ENCODE results near the gene DGCR8.

The DGCR8 gene

GRCh38 chr22:20133930-20134549 is 54.0 kb downstream of the DGCR8 start:
- H3K27ac ChIP-seq, result no peak overlapping the region
- TF ChIP-seq, protein P1, sequence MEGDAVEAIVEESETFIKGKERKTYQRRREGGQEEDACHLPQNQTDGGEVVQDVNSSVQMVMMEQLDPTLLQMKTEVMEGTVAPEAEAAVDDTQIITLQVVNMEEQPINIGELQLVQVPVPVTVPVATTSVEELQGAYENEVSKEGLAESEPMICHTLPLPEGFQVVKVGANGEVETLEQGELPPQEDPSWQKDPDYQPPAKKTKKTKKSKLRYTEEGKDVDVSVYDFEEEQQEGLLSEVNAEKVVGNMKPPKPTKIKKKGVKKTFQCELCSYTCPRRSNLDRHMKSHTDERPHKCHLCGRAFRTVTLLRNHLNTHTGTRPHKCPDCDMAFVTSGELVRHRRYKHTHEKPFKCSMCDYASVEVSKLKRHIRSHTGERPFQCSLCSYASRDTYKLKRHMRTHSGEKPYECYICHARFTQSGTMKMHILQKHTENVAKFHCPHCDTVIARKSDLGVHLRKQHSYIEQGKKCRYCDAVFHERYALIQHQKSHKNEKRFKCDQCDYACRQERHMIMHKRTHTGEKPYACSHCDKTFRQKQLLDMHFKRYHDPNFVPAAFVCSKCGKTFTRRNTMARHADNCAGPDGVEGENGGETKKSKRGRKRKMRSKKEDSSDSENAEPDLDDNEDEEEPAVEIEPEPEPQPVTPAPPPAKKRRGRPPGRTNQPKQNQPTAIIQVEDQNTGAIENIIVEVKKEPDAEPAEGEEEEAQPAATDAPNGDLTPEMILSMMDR (IDR thresholded peaks at IDR 0.05), result no peak
- no peak for TF ChIP-seq ZFX (IDR thresholded peaks at IDR 0.05; ENCODE audit: borderline replicate concordance)

GRCh38 chr22:20135265-20135664 is 55.2 kb downstream of the DGCR8 start:
- H3K27ac ChIP-seq, result no peak overlapping the region
- TF ChIP-seq, protein P1 (IDR thresholded peaks at IDR 0.05), result no peak
- TF ChIP-seq ZFX (IDR thresholded peaks at IDR 0.05; ENCODE audit: borderline replicate concordance), result no peak

- H3K27ac ChIP-seq, result no peak overlapping the region
- no peak for TF ChIP-seq ZFX (IDR thresholded peaks at IDR 0.05; ENCODE audit: borderline replicate concordance)
- TF ChIP-seq, protein P1 (IDR thresholded peaks at IDR 0.05), result no peak
Measured at GRCh38 chr22:20135806-20136602, 56.0 kb downstream of the DGCR8 start.

- no peak overlapping the region for H3K27ac ChIP-seq
Measured at GRCh38 chr22:20136603-20136873, 56.5 kb downstream of the DGCR8 start.

GRCh38 chr22:20137113-20137512 is 57.1 kb downstream of the DGCR8 start:
- no peak overlapping the region for H3K27ac ChIP-seq
- TF ChIP-seq, protein P1 (IDR thresholded peaks at IDR 0.05), result no peak
- no peak for TF ChIP-seq ZFX (IDR thresholded peaks at IDR 0.05; ENCODE audit: borderline replicate concordance)

More at GRCh38 chr22:20136603-20136873, 56.5 kb downstream of the DGCR8 start:
- TF ChIP-seq, protein P1 (IDR thresholded peaks at IDR 0.05), result no peak
- TF ChIP-seq ZFX (IDR thresholded peaks at IDR 0.05; ENCODE audit: borderline replicate concordance), result no peak

- TF ChIP-seq, protein P1 (IDR thresholded peaks at IDR 0.05), result no peak
- TF ChIP-seq ZFX (IDR thresholded peaks at IDR 0.05; ENCODE audit: borderline replicate concordance), result no peak
- no peak overlapping the region for H3K27ac ChIP-seq
Measured at GRCh38 chr22:20137671-20138416, 57.8 kb downstream of the DGCR8 start.

DNA sequence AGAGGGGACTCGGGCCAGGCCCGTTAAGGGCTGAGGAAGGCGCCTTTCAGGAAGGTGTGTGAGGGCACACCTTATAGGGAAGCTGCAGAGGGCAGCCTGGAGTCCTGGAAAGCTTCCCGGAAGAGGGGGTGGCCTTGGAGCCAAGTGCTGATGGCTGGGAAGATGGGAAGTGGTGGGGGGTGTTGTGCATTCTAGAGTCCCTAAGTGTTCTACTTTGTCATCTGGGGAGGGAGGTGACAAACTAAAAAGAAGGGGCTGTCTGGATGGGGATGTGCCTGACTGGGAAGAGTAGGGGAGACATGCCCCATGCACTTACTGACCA is 58.3 kb downstream of the DGCR8 start:
- TF ChIP-seq, protein P1 (IDR thresholded peaks at IDR 0.05), result no peak
- no peak for TF ChIP-seq ZFX (IDR thresholded peaks at IDR 0.05; ENCODE audit: borderline replicate concordance)

More for the DNA sequence above, 58.3 kb downstream of the DGCR8 start:
- no peak overlapping the region for H3K27ac ChIP-seq
